ENCODE data around the gene CD6.
"Not testable (repeated sequence)": the region's sequence is repeated elsewhere in the genome, so short reads cannot be mapped to it uniquely, and the experiment has no call there.

The CD6 gene

DNA sequence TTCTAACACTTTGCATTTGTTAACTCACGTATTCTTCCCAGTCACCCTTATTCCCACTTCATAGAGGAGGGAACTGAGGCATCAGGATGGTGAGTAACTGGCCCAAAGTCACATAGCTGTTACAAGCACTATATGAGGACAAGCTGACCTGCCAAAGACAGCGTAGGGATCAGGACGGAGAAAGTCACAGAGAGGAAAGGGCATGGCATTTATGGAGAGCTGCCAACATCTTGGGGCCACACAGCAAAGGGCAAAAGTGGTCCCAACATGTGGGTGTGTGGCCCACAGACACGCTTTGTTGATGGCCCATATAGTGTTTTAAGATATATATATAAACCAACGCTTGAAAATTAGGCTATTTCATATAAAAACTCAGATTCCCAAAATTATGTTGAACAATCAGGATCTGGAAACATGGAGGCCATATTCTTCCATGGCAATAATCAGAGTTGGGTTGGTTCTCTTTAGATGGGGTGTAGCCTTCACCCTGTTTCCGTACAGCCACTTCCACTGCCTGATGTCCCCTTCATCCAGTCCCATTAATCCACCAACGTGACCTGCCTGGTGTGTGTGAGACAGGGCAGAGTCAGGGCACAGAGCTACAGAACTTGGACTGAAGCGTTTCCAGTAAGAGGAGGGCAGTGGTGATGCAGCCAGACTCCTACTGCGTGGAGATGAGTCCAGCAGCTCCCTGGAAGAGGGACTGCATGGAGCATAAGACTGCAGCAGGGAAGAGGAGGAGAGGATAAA, 90.9 kb downstream of the CD6 start:
- no peak for DNase-seq

DNA sequence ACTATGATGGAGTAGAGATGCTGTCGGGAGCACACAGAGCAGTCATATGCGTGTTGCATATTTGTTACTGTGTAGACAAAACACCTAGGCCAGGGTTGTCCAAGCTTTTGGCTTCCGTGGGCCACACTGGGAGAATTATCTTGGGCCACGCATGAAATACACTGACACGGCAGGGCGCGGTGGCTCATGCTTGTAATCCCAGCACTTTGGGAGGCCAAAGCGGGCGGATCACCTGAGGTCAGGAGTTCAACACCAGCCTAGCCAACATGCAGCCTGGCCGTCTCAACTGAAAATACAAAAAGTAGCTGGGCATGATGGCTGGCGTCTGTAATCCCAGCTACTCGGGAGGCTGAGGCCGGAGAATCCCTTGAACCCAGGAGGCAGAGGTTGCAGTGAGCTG, 93.8 kb downstream of the CD6 start:
- DNase-seq = not testable (repeated sequence)

DNA sequence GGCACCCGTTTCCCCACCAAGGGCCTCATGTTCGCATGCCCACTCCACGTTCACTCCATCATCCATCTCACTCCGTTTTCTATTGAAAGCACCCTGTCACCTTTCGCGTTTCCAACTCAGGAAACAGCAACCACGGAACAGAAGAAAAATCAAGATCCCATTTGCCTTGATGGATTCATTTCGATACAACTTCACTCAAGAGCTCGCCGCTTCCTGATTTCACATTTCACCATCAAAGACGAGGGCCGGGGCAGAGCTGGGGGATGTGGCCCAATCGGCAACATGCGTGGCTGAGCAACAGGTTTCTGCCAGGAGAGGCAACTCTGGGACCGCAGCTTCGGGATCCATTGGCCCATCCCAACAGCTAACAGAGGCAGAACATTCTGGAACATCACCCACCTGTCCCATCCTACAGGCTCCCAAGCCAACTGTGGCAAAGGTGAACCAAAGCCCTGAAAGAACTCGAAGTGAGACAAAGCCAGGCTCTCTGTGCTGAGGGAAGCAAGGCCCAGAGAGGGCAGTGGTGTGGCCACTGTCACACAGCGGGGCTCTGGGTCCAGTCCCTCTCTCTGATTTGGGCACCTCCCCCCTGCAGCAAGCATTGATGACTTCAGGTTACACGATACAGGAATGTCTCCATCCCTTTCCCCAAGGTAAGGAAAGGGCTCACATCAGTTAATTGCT, 94.6 kb downstream of the CD6 start:
- no peak for DNase-seq

DNA sequence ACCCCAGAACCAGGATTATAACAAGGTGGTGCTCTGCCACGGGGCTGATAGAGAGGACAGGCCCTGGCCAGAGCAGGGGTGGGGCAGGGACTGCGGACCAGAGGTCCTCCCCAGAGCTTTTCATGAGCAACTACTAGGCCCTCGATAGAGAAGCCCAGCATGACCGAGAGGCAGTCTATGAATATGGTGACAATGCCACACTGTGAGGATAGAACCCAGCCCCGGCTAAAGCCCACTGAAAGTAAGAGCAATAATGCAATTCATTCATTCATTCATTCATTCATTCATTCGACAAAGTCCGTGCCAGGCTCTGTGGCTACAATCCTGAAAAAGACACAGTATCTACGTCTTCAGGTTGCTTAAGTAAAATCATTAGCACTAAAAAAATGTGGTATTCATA, 95.2 kb downstream of the CD6 start:
- no peak for DNase-seq

DNA sequence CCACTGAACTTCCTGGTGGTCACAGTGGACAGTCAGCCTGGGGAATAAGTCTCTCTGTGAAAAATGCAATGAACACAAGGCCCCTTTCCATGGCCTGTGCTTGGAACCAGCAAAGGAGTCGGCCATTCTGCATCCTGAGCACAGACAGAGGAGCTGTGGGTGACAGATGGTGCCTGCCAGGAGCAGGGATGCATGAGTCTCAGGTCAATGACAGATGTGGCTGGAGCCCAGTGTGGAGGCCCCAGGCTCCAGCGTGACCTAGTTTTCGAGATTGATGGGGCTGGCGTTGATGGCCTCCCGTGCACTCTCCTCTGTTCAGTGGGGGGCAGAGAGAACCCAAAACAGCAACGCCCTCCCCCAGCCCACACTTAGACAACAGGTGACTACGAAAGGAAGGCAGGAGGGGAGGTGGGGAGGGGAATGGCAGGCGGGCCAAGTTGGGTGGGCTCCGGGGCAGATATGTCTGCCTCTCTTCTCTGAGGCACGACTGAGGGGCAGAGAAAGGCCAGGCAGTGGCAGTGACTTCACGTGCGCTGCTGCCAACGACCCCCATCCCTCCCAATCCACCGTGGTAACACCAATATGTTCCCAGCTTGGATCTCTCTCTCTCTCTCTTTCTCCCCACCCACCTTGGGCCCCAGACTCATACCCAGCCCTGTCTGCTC, 96.4 kb downstream of the CD6 start:
- DNase-seq = no peak

DNA sequence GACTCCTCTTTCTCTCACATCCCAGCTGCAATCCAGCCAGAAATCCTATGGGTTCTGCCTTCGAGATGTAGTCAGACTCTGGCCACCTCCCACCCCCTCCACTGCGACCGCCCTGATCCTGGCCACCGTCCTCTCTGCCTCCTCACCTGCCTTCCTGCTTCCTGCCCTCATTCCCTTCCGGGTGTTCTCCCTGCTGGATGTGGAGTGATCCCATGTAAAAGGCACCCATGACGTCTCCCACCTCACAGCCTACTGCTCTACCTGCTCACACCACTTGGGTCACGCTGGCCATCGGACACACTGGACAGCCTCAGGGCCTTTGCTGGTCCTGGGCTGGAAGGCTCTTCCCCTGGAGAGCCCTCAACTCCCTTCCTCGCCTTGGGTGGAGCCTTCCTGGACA, 97.1 kb downstream of the CD6 start:
- no peak for DNase-seq

DNA sequence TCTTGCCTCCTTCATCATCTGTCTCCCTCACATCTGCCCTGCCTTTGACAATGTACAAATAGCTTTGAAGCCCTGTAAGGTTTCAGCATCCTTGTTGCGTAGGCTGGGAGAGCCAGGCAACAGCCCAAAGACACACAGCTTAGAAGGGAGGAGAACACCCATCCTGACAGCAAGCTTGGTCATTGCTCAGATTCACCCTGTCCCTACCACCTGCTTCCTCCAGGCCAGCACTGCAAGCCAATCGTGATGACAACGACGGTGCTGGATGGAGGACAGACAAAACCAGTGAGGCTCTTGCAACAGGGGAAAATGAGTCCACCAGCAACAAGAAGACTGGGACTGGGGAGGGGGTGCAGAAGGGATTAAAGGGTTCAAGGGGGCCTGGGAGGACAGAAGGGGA, 97.9 kb downstream of the CD6 start:
- no peak for DNase-seq

All from NCI-H2227 treated with DMSO at 0.1 percent for 48 hours (cell line).